Lung (tissue), 12 donors: Measurements from ENCODE around the gene MCM3AP. TPM values are rescaled to one million over a fixed set of nuclear protein-coding genes. Genes with fewer than 3 reads are reported as not detected.

Experiments
- ATAC-seq: fragments of 200-7000 bp; cut with Tn5 transposase; one replicate; pipeline ENCODE4 v1.9.1; 2020; ENCODE audit warnings: moderate number of reproducible peaks; ENCODE audit not compliant: insufficient read depth, low FRiP score
- DNase-seq, 3 donors: peaks; one replicate each; pipeline ENCODE4 v3.0.0-alpha.2; 2013 to 2017
- H3K27ac ChIP-seq, 2 donors: one replicate each; pipeline ENCODE4 v1.5.1; 2013; ENCODE audit warnings: mild to moderate bottlenecking in 2 of 2, moderate library complexity in 2 of 2, control low read depth in 1 of 2, inconsistent platforms in 1 of 2, low read depth in 1 of 2, low read length in 1 of 2
- H3K27me3 ChIP-seq, 3 donors: one replicate each; pipeline ENCODE4 v1.5.1; 2013; ENCODE audit warnings: low read length in 2 of 3; ENCODE audit not compliant: control insufficient read depth in 3 of 3, insufficient read depth in 3 of 3
- H3K36me3 ChIP-seq, 4 donors: one replicate each; pipeline ENCODE4 v1.5.1; 2013; ENCODE audit warnings: low read length in 4 of 4, mild to moderate bottlenecking in 1 of 4, moderate library complexity in 1 of 4; ENCODE audit not compliant: control insufficient read depth in 4 of 4, insufficient read depth in 4 of 4
- H3K4me1 ChIP-seq, 5 donors: one replicate each; pipeline ENCODE4 v1.5.1; 2013; ENCODE audit warnings: low read length in 5 of 5, mild to moderate bottlenecking in 2 of 5, moderate library complexity in 1 of 5; ENCODE audit not compliant: control insufficient read depth in 5 of 5, insufficient read depth in 5 of 5
- H3K4me3 ChIP-seq: one replicate; pipeline ENCODE4 v1.5.1; 2013; ENCODE audit warnings: mild to moderate bottlenecking, control low read depth, moderate library complexity
- H3K9ac ChIP-seq, 2 donors: one replicate each; pipeline ENCODE4 v1.5.1; 2013; ENCODE audit warnings: low read length in 2 of 2, control low read depth in 1 of 2; ENCODE audit not compliant: insufficient read depth in 1 of 2
- H3K9me3 ChIP-seq, 4 donors: one replicate each; pipeline ENCODE4 v1.5.1; 2013; ENCODE audit warnings: low read length in 3 of 4, mild to moderate bottlenecking in 1 of 4, moderate library complexity in 1 of 4; ENCODE audit not compliant: control insufficient read depth in 4 of 4, insufficient read depth in 3 of 4
- WGBS, 2 donors: extraction: QIAGEN DNeasy Blood & Tissue Kit; methylation state at CpG; one replicate each; pipeline ENCODE4 v1.1.7; 2013; 5-methylcytosine and 5-hydroxymethylcytosine counted together
- polyA plus RNA-seq, 2 donors: library from polyadenylated mRNA; stranded (reverse); fragments of 200-250 nt; gene quantifications; one replicate each; pipeline ENCODE4 v1.2.1, GENCODE V29; 2013
- total RNA-seq, 2 donors: library from RNA; depleted of rRNA in 1 of 2; stranded (reverse); fragments of >200 nt in 1 of 2; gene quantifications; one replicate each; pipeline ENCODE4 v1.2.1, GENCODE V29; 2014 to 2021
- TF ChIP-seq, protein P1 (sequence below): IDR thresholded peaks from 2 replicates; pipeline ENCODE4 v1.5.1; 2012; ENCODE audit warnings: mild to moderate bottlenecking; ENCODE audit errors: control extremely low read depth, extremely low read depth
- donor health status: control.
- donor health status: control.
- donor health status: Bipolar disorder and iron deficiency.
- donor health status: healthy.
- donor health status: DM: yes; HTN: yes; CAD: no.

MCM3AP gene
- total and polyA plus RNA-seq, 4 donors, result 40.7 to 114 (median 78.7) TPM

DNA sequence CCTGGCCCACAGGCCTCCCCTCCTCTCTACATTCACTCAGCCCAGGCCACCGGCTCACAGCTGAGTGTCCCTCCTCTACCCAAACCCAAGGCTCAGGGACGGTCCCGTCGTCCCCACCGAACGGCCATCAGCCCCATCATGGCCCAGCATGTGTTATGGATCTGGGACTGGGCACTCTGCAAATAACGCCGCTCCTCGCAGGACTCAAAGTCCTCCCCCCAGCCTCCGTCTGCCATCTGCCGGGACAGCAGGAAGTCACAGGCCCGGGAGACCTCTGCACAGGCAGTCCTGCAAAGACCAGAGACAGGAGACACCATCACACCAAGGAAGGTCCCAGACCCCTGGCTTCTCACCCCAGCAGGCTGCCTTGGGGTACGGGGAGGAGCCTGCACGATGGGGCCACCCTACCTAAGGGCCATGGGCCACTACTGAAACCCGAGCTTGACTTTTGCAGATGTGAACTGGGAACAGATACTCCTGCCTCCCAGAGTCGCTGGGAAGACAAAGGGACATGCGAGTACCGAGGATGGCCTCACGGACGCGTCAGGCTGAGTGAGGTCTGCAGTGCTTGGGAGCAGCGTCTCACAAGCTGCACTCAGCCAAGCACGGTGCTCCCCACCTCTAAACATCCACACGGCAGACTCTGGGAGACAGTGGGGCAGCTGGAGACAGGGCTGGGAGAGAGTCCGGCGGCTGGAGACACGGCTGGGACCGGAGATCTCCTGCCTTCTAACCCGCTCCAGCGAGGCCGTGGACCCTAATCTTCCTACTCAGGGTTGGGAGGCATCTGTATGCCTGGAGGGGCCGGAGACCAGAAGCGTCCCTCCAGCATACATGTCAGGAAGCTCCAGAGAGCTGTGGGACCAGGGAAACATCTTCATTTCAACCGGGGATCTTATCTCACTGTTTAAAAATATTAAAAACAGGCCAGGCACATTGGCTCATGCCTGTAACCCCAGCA lies 90.8 kb downstream of the MCM3AP start:
- DNase-seq (no peak), ATAC-seq (no peak)
- TF ChIP-seq, protein P1, sequence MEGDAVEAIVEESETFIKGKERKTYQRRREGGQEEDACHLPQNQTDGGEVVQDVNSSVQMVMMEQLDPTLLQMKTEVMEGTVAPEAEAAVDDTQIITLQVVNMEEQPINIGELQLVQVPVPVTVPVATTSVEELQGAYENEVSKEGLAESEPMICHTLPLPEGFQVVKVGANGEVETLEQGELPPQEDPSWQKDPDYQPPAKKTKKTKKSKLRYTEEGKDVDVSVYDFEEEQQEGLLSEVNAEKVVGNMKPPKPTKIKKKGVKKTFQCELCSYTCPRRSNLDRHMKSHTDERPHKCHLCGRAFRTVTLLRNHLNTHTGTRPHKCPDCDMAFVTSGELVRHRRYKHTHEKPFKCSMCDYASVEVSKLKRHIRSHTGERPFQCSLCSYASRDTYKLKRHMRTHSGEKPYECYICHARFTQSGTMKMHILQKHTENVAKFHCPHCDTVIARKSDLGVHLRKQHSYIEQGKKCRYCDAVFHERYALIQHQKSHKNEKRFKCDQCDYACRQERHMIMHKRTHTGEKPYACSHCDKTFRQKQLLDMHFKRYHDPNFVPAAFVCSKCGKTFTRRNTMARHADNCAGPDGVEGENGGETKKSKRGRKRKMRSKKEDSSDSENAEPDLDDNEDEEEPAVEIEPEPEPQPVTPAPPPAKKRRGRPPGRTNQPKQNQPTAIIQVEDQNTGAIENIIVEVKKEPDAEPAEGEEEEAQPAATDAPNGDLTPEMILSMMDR, result no peak
- Histone ChIP-seq H3K27me3 (no peaks in the 10 kb centered on the region), H3K4me1 (peaks cover 0 to 1% (median 0%) of the 10 kb centered on the region in 5 donors), H3K9me3 (no peaks in the 10 kb centered on the region), H3K36me3 (peaks cover 10 to 54% (median 20%) of the 10 kb centered on the region in 4 donors), H3K27ac (no peak overlapping the region), H3K4me3 (no peak overlapping the region), H3K9ac (no peak overlapping the region)
- 91 to 92% methylated on average over 34 of the region's 34 CpGs for WGBS, 2 donors

DNA sequence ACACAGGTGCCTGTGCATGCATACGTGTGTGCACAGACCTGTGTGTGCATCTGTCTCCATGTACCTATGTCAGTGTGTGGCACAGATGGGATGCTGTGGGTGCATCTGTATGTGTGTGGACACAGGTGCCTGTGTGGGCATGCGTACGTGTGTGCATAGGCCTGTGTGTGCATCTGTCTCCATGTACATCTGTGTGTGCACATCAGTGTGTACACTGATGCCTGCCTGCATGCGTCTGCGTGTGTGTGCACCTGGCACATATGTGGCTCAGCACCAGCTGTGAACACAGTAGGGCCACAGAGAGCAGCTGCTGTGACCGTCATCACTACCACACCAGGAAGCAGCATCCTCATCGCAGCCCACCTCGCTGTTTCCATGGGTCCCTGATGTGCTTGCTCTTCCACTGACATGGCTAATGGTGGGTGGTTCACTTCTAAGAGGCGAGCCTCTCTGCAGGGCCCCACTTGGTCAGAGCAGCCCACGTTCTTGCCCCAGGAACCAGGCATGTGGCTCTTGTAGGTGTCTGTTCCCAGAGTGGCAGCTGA lies 91.5 kb downstream of the MCM3AP start:
- WGBS, 2 donors, result 95 to 97% methylated on average over 10 of the region's 10 CpGs
- Histone ChIP-seq H3K27me3 (no peaks in the 10 kb centered on the region), H3K27ac (no peak overlapping the region), H3K36me3 (peaks cover 6 to 56% (median 16%) of the 10 kb centered on the region in 4 donors), H3K9me3 (no peaks in the 10 kb centered on the region), H3K4me3 (no peak overlapping the region), H3K4me1 (peaks cover 0 to 2% (median 0%) of the 10 kb centered on the region in 5 donors), H3K9ac (no peak overlapping the region)
- ATAC-seq (no peak), DNase-seq (no peak)
- TF ChIP-seq, protein P1, result no peak

DNA sequence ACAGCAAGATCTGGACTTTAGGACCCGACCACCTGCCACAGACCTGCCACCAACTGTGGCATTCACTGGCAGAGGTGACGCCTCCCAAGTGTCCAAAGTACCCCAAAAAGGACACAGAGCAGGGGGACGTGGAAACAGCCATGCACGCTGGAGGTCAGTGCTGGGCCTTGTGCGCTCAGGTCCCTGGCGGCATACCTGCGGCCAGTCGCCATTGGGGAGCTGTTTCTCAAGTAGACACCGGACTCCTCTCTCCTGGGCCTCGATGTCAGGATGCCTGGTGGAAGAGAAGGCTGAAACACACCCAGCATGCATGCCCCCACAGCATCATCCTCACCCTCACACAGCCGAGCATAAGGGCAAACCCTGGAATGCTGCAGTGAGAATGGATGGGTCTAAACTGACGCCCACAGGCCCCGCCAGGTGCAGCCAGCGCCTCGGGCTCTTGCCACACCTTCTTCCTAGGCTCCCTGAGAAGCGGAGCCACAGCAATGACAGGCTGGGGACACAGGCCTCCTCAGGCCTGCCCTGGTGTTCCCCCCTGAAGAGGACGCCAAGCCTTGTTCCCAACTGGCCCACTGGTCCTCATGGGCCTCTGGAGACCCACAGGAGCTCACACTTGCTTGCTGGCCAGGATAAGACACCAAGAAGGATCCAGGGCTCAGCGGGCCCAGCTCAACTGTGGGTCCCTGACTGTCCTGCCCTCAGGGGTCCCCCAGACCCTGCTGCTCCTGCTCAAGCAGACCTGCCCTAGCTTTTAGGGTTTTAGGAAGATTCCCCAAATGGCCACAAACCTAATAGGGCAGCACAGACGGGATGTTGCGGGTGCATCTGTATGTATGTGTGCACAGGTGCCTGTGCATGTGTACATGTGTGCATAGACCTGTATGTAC lies 93.5 kb downstream of the MCM3AP start:
- H3K9ac ChIP-seq, result no peak overlapping the region
- no peak overlapping the region for H3K27ac ChIP-seq
- DNase-seq (no peak), ATAC-seq (no peak)
- no peak overlapping the region for H3K4me3 ChIP-seq
- 97 to 98% methylated on average over 20 of the region's 20 CpGs for WGBS, 2 donors
- no peaks in the 10 kb centered on the region for H3K27me3 ChIP-seq
- TF ChIP-seq, protein P1, result no peak
- H3K4me1 ChIP-seq, result peaks cover 0 to 7% (median 0%) of the 10 kb centered on the region in 5 donors
- peaks cover 5 to 55% (median 18%) of the 10 kb centered on the region in 4 donors for H3K36me3 ChIP-seq
- H3K9me3 ChIP-seq, result no peaks in the 10 kb centered on the region
